Neuronal stem cell (in vitro differentiated cells): ENCODE measurements around the gene CHST11.

ENCODE experiments used
- DNase-seq: peaks from one replicate; pipeline ENCODE4 v3.0.0-alpha.2; 2013; ENCODE audit warnings: low spot score
- H2AFZ ChIP-seq: one replicate; pipeline ENCODE4 v1.6.1; 2013; ENCODE audit warnings: mild to moderate bottlenecking, low read length, inconsistent platforms
- H2AK5ac ChIP-seq: 2 replicates; pipeline ENCODE4 v1.6.1; 2013; ENCODE audit warnings: low read depth, mild to moderate bottlenecking, inconsistent platforms, low read length, moderate library complexity, mixed read lengths
- H2BK120ac ChIP-seq: 2 replicates; pipeline ENCODE4 v1.6.1; 2013; ENCODE audit warnings: low read depth, mild to moderate bottlenecking, inconsistent platforms, low read length, moderate library complexity, mixed read lengths
- H2BK12ac ChIP-seq: one replicate; pipeline ENCODE4 v1.6.1; 2013; ENCODE audit warnings: low read length, inconsistent platforms
- H2BK15ac ChIP-seq: 2 replicates; pipeline ENCODE4 v1.6.1; 2013; ENCODE audit warnings: mild to moderate bottlenecking, low read length, inconsistent platforms, mixed read lengths
- H2BK5ac ChIP-seq: one replicate; pipeline ENCODE4 v1.6.1; 2013; ENCODE audit warnings: inconsistent platforms, mild to moderate bottlenecking, low read length, moderate library complexity
- H3K14ac ChIP-seq: one replicate; pipeline ENCODE4 v1.6.1; 2013; ENCODE audit warnings: low read length, inconsistent platforms
- H3K18ac ChIP-seq: 2 replicates; pipeline ENCODE4 v1.6.1; 2013; ENCODE audit warnings: low read length, inconsistent platforms
- H3K23ac ChIP-seq: 2 replicates; pipeline ENCODE4 v1.6.1; 2013; ENCODE audit warnings: low read depth, mild to moderate bottlenecking, mixed read lengths, low read length, inconsistent platforms; ENCODE audit not compliant: poor library complexity
- H3K27ac ChIP-seq: replicated peaks from 3 replicates; pipeline ENCODE4 v1.5.1; 2013; ENCODE audit warnings: low read length, inconsistent platforms
- H3K27me3 ChIP-seq, 3 experiments: 2 replicates each; pipeline ENCODE4 v1.6.1; 2013; ENCODE audit warnings: low read length in 3 of 3, mild to moderate bottlenecking in 2 of 3, inconsistent platforms in 1 of 3, low read depth in 1 of 3, mixed read lengths in 1 of 3, moderate library complexity in 1 of 3; ENCODE audit not compliant: control insufficient read depth in 3 of 3, insufficient read depth in 3 of 3
- H3K36me3 ChIP-seq, 2 donors: replicated peaks in 1 of 2; 2 replicates each; pipeline ENCODE4 v1.6.1; 2013; ENCODE audit warnings: low read length in 2 of 2; ENCODE audit not compliant: control insufficient read depth in 2 of 2, insufficient read depth in 2 of 2
- H3K4ac ChIP-seq: 2 replicates; pipeline ENCODE4 v1.6.1; 2013; ENCODE audit warnings: inconsistent platforms, mild to moderate bottlenecking, low read length, moderate library complexity
- H3K4me1 ChIP-seq, 2 donors: 1 replicate in 1 of 2; 2 replicates in 1 of 2; pipeline ENCODE4 v1.6.1; 2013; ENCODE audit warnings: low read length in 2 of 2, low read depth in 1 of 2; ENCODE audit not compliant: control insufficient read depth in 2 of 2, insufficient read depth in 1 of 2
- H3K4me2 ChIP-seq: one replicate; pipeline ENCODE4 v1.6.1; 2013; ENCODE audit warnings: mild to moderate bottlenecking, low read length, inconsistent platforms; ENCODE audit not compliant: insufficient read depth, poor library complexity, severe bottlenecking
- H3K4me3 ChIP-seq, 2 donors: 2 replicates each; pipeline ENCODE4 v1.5.1; 2013; ENCODE audit warnings: low read length in 2 of 2, mild to moderate bottlenecking in 2 of 2, inconsistent platforms in 1 of 2, moderate library complexity in 1 of 2
- H3K79me1 ChIP-seq: one replicate; pipeline ENCODE4 v1.6.1; 2013; ENCODE audit warnings: low read depth, mild to moderate bottlenecking, inconsistent platforms, low read length, moderate library complexity
- H3K9ac ChIP-seq: one replicate; pipeline ENCODE4 v1.6.1; 2013; ENCODE audit warnings: mild to moderate bottlenecking, low read depth, low read length, inconsistent platforms; ENCODE audit not compliant: poor library complexity
- H3K9me3 ChIP-seq, 2 donors: replicated peaks in 1 of 2; 2 replicates each; pipeline versions ENCODE3 to v1.6.1; 2013; ENCODE audit warnings: low read length in 2 of 2, mild to moderate bottlenecking in 2 of 2, inconsistent platforms in 1 of 2, low read depth in 1 of 2, mixed read lengths in 1 of 2, moderate library complexity in 1 of 2; ENCODE audit not compliant: control insufficient read depth in 2 of 2, insufficient read depth in 1 of 2
- H4K8ac ChIP-seq: one replicate; pipeline ENCODE4 v1.6.1; 2013; ENCODE audit warnings: low read depth, mild to moderate bottlenecking, inconsistent platforms, low read length, moderate library complexity
- H4K91ac ChIP-seq: one replicate; pipeline ENCODE4 v1.6.1; 2013; ENCODE audit warnings: low read length, low read depth, mild to moderate bottlenecking, inconsistent platforms; ENCODE audit not compliant: poor library complexity
- WGBS, 2 donors: extraction: QIAGEN DNeasy Blood & Tissue Kit; methylation state at CpG; one replicate each; pipeline ENCODE4 v1.1.7; 2013; ENCODE audit warnings: missing lambda C conversion rate in 2 of 2, mixed read lengths in 1 of 2; ENCODE audit not compliant: insufficient read length in 2 of 2, insufficient replicate concordance in 1 of 2; ENCODE audit errors: extremely low coverage in 2 of 2; 5-methylcytosine and 5-hydroxymethylcytosine counted together

CHST11 gene

DNA sequence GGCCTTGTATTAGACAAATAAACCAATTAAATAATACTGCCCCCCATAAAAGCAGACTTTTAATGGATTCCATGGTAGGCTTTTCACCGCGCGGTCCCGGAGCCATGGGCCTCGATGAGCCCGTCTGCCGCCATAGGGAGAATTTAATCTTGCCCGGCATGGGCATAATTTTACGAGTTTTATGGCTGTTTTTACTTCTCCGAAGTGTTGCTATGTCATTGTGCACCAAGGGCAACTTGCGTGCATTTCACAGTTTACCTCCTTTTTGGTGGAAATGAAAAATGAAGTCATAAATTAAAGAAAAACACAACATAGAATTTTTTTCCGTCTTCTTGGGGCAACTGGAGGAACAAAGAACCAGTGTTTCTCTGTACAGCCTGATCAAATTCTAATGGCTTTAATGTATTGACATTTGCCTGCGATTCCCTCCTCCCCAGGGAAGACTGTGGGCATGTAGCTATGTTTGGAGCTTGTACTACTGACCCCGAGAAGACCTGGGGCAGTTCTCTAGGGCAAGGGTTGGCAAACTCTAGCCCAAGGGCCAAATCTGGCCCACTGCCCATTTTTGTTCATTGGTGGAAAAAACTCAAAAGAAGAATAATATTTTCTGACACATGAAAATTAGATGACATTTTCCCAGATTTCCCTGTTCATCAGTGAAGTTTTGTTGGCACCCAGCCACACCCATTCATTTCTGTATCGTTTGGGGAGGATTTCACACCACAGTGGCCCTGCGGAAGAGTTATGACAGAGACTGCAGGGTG, 142.7 kb downstream of the CHST11 start:
- H3K23ac ChIP-seq: no peak overlapping the region
- H2BK5ac ChIP-seq: no peak overlapping the region
- no peak overlapping the region for H3K4ac ChIP-seq
- no peak overlapping the region for H4K8ac ChIP-seq
- no peak overlapping the region for H2BK120ac ChIP-seq
- no peaks in the 10 kb centered on the region for H3K27me3 ChIP-seq
- no peak overlapping the region for H3K18ac ChIP-seq
- DNase-seq: no peak
- H2BK12ac ChIP-seq: no peak overlapping the region
- WGBS, 2 donors: no CpG with 5 or more reads among the region's 16 CpGs
- H3K14ac ChIP-seq: no peak overlapping the region
- no peak overlapping the region for H3K4me2 ChIP-seq
- no peak overlapping the region for H2BK15ac ChIP-seq
- no peak overlapping the region for H3K27ac ChIP-seq
- H3K9ac ChIP-seq: no peak overlapping the region
- no peak overlapping the region for H2AFZ ChIP-seq
- H3K79me1 ChIP-seq: no peaks in the 10 kb centered on the region
- no peak overlapping the region for H2AK5ac ChIP-seq
- no peak overlapping the region for H3K4me3 ChIP-seq
- no peak overlapping the region for H4K91ac ChIP-seq
- H3K4me1 ChIP-seq: peaks cover 11 to 36% of the 10 kb centered on the region in 2 donors
- H3K9me3 ChIP-seq: peaks cover 3 to 14% of the 10 kb centered on the region in 2 donors
- no peaks in the 10 kb centered on the region for H3K36me3 ChIP-seq

DNA sequence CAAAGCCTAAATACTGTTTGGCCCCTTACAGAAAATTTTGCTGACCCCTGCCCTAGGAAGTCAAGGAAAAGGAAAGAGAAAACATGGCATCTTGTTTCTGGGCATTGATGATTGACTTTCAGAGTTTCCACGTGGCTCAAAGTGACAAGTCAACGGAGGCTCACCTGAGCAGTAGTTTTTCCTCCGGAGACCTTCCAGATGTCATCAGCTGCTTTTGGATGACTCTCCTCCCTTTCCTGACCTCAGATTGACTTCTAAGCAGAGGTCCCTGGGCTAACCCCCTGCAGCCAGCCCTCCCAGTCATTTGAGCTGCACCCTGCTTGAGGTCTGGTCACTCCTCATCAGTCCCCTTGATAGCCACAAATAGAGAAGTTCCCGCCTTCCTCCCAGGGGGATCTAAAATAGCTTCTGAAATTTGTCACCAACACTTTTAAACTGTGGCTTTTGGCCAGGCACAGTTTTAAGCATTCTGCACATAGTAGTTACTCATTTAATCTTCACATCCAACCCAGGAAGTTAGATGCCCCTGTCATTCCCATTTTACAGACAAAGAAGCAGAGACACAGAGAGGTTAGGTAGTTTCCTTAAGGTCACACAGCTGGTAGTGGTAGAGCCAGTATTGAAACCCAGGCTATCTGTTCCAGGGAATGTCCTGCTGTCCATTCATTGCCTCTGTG, 143.4 kb downstream of the CHST11 start:
- Histone ChIP-seq H3K18ac (no peak overlapping the region), H2AFZ (no peak overlapping the region), H2BK120ac (no peak overlapping the region), H3K9me3 (peaks cover 3 to 14% of the 10 kb centered on the region in 2 donors), H4K8ac (no peak overlapping the region), H3K27me3 (no peaks in the 10 kb centered on the region), H4K91ac (no peak overlapping the region), H3K79me1 (no peaks in the 10 kb centered on the region), H3K4me2 (no peak overlapping the region), H2BK15ac (no peak overlapping the region), H3K36me3 (no peaks in the 10 kb centered on the region), H3K9ac (no peak overlapping the region), H2BK5ac (no peak overlapping the region), H3K14ac (no peak overlapping the region), H3K4me3 (no peak overlapping the region), H3K4me1 (peaks cover 12 to 37% of the 10 kb centered on the region in 2 donors), H3K23ac (no peak overlapping the region), H2BK12ac (no peak overlapping the region), H3K27ac (no peak overlapping the region), H2AK5ac (no peak overlapping the region), H3K4ac (no peak overlapping the region)
- no CpG with 5 or more reads among the region's 4 CpGs for WGBS, 2 donors
- DNase-seq: no peak

DNA sequence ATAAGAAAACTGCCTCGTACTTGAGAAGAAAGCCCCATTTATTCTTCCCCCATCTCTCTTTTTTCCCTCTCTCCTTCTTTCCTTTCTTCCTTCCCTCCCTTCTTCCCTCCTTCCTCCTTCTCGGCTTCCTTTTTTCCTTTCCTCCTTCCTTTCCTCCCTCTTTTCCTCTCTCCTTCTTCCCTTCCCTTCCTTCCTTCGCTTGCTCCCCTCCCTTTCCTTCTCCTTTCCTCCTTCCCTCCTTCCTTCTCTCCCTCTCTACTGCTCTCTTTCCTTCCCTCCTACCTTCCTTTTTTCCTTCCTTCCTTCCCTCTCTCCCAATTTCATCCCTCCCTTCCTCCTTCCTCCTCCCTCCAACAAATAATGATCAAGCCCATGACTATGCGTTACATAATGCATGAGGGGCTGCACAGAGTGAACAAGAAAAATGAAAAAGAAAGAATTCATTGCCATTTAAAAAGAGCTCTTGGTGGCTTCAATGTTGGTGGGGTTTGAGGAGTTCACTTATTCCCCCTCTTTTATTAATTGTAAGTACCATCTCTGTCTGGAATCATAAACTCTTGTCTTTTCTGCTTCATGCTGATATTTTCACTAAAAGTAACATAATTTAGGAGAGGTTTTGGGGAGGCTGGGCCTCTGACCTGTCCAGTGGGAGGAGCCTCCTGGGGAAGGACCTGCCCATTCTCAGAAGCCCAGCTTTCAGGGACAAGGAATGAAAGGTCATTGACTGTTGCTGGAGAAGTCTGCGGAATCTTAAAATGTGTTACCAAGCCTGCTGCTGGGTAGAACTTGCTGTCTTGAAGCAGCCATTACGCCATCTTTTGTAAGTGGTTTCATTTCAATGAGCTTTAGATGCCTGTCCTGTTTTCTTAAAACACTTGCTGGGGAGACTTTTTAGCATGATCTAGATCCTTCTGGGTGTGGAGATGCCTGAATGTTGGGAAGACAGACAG, 144.3 kb downstream of the CHST11 start:
- H3K4ac ChIP-seq: no peak overlapping the region
- H3K4me3 ChIP-seq: no peak overlapping the region
- peak overlapping the region; percentile 45 for H2AFZ ChIP-seq
- no peak overlapping the region for H4K8ac ChIP-seq
- H2BK5ac ChIP-seq: no peak overlapping the region
- H3K36me3 ChIP-seq: no peaks in the 10 kb centered on the region
- no peak overlapping the region for H2BK12ac ChIP-seq
- H3K27me3 ChIP-seq: no peaks in the 10 kb centered on the region
- H3K4me1 ChIP-seq: peaks cover 15 to 40% of the 10 kb centered on the region in 2 donors
- H2BK120ac ChIP-seq: no peak overlapping the region
- no CpG with 5 or more reads among the region's 6 CpGs for WGBS, 2 donors
- no peak overlapping the region for H3K4me2 ChIP-seq
- no peak overlapping the region for H2BK15ac ChIP-seq
- peaks cover 3 to 14% of the 10 kb centered on the region in 2 donors for H3K9me3 ChIP-seq
- no peak overlapping the region for H3K23ac ChIP-seq
- H3K9ac ChIP-seq: no peak overlapping the region
- no peak overlapping the region for H3K18ac ChIP-seq
- no peak for DNase-seq
- no peak overlapping the region for H3K27ac ChIP-seq
- H3K14ac ChIP-seq: no peak overlapping the region
- H3K79me1 ChIP-seq: no peaks in the 10 kb centered on the region
- H4K91ac ChIP-seq: no peak overlapping the region
- H2AK5ac ChIP-seq: no peak overlapping the region
